Kasumi-1 (cell line): ENCODE data around the gene PDE6B.
"Not testable (repeated sequence)": the region's sequence is repeated elsewhere in the genome, so short reads cannot be mapped to it uniquely, and the experiment has no call there.

ENCODE experiments used
- DNase-seq, 2 experiments: peaks; one replicate each; lab custom pipeline; 2025; lab: John Stamatoyannopoulos, UW

PDE6B gene

DNA sequence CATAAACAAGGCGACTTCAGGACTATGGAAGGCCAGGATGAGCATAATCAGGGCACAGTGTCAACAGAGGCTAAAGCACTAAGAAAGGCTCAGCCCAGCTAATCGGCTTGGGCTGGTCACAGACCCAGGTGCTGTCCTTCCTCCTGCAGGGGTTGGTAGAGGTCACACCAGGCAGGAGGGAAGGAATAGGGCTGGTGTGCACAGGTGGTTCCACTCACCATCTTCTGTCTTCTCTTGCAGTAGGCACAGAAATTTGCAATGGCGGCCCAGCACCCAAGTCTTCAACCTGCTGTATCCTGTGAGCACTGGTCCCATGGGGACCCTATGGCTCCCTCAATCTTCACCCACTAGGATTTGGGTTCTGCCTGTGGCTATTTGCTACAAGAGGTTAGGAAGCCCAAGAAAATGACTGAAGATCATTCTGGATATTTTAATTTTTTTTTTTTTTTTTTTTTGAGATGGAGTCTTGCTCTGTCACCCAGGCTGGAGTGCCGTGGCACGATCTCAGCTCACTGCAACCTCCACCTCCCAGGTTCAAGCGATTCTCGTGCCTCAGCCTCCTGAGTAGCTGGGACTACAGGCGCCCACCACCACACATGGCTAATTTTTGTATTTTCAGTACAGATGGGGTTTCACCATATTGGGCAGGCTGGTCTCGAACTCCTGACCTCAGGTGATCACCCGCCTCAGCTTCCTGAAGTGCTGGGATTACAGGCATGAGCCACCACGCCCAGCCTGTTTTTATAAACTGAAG is 44.6 kb downstream of the PDE6B start:
- DNase-seq: not testable (repeated sequence)

DNA sequence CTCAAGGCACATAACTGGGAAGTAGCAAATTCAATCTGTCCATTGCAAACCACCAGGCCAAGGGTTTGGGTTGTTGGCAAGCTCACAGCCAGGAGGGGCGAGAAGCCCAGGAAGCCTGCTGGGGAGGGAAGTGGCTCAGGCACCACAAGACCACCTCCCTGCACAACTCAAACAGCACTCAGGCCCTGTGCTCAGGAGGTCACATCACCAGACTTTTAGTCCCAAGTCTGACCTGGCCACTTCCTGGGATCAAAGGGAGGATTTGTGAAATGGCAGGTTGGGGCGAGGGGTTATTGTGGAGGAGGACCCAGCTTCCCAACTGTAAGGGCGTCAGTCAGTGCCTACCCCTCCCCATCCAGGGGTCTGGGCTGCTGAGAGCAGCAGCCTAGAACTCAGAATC is 46.4 kb downstream of the PDE6B start:
- DNase-seq: no peak

DNA sequence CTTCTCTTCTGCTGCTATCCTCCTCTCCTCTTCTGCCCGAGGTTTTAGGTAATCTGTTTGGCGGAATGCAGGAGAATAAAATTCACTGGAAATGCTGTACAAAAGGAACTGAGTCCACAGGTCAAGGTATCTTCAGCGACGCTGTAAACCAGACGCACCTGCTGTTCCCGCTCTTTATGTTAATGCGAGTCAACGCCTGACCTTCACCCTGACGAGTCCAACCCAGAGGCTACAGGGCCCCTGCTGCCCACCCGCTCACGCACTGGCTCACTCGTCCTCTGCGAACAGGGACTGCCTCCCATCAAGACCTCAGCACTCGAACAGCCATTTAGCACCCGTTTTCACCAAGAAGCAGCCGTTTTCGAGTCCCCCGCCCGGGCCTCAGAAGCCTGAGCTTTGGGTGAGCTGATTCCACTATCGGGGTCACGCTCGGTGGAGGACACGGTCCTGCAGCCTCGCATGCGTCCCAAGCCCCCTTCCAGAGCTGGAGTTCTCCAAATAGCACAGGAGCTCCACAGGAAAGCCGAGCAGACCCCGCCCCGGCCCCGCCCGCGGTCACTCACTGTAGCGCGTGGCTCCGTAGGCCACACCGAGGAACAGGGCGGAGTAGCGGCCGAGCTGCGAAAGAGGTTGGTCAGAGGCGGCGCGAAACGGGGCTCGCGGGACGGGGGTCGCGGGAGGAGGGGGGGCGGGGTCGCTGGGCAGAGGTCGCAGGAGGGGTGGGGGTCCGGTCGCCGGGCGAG is 48.1 kb downstream of the PDE6B start:
- DNase-seq: no peak

DNA sequence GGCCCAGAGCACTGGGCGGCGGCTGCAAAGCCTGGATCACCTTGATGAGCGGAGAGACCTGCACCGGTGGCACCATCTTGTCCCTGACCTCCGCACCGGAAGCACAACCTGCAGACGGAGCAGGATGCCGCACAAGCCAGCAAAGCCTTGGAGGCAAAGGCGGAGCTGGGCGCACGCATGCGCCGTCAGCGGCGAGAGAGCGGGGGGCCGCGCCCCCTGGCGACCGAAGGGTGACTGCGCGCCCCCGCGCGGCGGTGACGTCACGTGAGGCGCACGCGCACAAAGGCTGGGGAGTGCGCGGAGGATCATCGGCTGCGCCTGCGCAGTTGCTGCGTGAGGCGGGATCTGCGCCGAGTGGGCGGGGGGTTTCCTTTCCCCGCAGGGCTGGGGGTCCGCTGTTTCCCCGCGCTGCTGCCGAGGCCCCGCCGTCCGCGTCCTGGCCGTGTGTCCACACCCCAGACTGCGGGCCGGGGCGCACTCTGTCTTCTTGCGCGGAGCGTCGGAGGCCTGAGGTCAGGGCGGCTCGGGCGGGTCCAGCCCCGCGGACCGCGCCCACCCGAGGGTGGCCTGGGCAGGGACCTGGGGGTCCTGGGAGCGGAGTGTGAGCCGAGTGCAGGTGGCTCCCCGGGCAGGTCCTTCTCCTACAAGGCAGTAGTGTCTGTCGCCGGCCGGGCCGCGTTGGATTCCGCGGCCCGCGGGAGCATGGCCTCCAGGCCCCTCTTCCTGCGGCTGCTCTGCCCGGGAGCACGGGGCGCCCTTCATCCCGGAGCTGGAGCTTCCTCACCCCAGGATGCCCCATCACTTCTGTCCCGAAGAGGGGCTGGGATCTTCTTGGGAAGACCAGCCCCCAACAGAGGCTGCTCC is 49.0 kb downstream of the PDE6B start, which contains the start of the genes ATP5ME and MYL5:
Gene ATP5ME (minus strand): TSS at position 105 of the 864 bp plus-strand sequence. CDS start 29 bp downstream, at position 76.
Gene MYL5 (plus strand): TSS at position 371 of the 864 bp plus-strand sequence. CDS start 3,485 bp downstream, outside the sequence.
- peak; percentile 86 to 88 for DNase-seq

DNA sequence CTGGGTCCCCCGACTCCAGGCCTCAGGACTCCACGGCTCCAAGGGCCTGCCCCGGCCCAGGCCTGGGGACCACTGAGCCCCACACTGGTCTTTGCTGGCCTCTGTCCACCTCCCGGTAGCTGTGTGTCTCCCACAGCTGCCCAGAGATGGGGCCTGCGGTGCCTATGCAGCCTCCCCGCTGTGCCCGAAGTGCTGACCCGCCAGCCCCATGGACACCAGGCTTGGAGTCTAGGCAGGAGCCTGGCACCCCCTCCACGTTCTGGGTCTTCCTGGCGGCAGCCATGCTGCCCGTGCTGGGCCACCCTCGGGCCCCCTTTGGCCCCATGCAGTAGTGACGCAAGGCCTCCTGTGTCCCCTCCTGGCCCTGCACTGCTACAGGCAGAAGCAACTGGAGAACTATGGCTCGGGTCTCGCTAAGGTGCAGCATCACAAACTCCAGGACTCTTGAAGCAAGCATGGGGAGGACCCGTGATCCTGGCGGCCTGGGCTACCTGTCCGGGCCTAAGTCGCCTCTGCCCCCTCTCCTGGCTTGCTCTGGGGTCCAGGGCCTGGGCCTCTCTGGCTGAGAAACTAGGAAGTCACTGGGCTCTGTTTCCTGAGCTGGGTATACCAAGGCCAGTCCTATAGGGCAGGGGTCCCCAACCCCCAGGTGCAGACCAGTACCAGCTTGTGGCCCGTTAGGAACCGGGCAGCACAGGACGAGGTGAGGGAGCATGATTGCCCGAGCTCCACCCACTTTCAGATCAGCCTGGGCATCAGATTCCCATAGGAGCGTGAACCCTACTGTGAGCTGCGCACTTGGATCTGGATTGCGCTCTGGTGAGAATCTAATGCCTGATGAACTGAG is 49.9 kb downstream of the PDE6B start:
- no peak for DNase-seq

DNA sequence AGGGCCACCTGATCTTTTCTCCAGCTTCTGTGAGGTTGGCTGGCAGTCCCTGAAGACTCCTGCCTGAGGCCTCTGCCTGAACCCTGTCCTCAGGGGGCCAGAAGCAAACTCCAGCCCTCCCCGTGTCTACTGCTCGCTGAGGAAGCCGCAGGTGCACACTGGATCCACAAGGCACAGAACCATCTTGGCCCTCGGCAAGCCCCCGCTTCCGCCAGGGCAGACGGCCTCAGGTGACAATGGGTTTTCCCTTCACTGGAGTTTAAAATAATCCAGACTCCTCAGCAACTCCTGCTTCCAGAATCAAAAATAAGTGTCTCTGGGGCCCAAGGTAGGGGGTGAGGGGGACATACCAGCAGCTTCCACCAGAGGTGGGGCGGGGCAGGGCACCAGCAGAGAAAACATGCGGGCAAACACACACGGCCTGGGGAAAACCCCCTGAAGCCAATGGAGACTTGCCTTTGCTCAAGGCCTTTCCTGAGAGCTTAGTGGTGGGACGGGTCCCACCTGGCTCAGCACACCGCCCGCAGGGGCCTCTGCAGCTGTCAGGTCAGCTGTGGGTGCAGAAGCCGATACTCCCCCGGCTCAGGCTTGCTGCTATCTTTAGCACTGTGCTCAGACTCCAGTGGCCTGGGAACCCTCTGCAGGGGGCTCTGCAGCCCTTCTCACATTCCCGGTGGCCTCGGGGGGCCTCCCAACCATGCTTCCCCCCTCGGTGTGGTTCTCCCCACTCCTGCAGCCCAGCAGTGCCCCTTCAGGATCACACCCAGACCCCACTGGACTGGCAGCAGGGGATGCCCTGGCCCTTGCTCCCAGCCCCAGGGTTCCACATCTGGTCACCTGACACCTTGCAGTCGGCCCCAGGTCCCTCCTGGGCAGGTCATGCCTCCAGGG is 50.9 kb downstream of the PDE6B start:
- no peak for DNase-seq

DNA sequence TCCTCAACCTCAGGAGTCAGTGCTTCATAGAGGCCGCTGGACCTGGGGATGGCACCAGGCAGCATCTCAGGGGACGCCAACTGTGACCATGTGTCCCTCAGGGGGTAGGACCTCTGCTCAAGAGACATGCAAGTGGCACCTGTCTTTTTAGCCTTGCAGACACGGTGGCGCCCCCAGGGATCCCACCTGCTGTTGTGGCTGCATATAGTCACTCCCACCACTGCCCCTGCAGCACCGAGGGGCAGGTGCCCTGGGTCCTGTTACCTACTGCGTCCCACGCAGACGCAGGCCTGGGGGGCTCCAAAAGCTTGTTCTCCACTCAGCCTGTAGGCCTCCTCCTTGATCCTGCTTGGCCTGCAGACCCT is 51.5 kb downstream of the PDE6B start:
- no peak for DNase-seq

DNA sequence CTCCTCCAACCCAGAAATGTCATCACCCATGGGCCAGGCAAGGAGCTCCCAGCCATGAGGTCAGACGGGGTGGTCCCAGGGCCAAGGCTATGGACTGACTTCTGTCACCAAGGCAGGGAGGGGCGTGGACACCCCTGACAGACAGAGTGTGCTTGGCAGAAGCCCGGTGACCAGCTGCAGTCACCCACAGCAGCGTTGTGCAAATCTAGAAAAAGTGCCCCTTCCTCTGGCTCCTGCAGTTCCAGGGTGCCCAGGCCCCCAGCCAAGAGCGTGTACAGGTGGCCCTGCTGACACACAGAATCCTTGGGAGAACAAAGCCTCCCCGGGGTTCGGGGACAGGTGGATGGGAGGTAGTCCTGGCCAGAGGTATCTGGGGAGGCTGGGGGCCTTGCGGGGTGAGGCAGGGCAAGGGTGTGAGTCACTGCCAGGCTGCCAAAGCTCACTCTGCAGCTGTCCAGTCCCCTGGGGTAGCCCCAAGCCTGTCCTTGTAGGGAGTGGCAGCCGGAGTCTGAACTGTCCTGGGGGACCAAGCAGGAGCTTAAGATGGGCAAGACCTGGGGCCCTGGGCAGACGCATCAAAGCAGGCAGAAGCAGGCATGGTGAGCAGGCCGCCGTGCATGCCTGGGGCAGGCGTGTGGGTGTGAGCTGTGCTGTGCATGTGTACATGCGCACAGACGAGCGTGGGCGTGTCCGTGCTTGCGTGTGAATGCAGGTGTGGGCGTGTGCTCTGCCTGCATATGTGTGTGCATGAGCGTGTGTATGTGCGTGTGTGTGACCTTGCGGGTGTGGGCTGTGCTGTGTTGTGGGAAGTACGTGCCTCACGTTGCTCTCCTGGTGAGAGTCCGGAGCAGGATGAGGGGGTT is 52.3 kb downstream of the PDE6B start:
- no peak for DNase-seq

DNA sequence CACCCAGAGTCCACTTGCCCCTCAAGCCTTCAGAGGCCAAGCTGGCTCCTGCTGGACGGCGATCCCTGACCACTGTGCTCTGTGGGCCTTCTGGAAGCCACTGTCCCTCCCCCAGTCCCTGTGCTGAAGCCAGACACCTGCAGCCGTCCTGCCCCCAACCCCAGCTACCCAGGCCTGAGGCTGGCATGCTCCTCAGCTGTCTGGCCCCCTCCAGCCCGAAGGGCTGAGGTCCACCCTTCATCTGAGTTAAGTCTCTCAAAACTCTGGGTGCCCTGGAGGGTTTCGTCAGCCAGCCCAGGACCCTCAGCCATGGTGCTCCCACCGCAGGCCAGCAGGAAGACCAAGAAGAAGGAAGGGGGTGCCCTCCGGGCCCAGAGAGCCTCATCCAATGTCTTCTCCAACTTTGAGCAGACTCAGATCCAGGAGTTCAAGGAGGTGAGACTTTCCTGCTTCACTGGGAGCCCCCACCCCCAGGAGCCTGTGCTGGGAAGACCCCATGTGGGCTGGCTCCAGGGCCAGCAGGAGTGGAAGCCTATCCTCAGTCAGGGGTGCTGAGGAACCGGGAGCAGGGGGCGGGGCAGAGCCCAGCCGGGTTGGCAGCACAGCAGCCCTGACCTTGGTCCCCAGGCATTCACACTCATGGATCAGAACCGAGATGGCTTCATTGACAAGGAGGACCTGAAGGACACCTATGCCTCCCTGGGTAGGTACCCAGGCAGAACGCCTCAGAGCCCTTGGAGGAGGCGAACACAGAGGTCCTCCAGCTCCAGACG is 53.1 kb downstream of the PDE6B start:
- no peak for DNase-seq

DNA sequence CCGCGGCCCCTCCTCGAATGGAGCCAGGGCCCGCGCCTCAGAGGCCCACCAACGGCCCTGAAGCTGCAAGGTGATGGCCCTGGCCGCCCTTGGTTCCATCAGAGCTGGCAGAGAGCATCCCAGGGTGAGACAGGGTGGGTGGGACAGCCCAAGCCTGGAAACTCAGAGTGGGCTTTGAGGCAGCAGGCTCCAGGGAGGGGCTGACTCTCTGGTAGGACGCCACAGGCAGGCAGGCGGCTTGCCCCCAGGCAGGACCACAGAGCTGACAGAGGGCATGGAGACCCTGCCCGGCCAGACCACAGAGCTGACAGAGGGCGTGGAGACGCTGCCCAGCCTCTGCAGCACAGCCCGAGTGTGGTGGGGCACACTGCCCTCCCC is 53.7 kb downstream of the PDE6B start:
- DNase-seq: no peak

DNA sequence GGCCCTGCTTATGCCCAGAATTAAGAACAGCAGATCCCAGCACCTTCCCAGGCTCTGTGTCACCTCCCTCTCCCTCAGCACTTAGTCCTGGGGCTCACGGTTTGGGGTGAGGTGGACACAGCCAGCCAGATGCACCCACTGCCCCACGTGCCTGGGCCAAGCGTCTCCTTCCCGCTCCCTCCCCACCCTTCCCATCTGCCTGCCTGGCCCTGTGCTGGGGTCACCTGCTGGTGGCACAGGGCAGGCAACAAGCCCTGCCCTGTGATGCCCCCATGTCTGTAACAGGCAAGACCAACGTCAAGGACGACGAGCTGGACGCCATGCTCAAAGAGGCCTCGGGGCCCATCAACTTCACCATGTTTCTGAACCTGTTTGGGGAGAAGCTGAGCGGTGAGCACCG is 54.3 kb downstream of the PDE6B start:
- DNase-seq: no peak

DNA sequence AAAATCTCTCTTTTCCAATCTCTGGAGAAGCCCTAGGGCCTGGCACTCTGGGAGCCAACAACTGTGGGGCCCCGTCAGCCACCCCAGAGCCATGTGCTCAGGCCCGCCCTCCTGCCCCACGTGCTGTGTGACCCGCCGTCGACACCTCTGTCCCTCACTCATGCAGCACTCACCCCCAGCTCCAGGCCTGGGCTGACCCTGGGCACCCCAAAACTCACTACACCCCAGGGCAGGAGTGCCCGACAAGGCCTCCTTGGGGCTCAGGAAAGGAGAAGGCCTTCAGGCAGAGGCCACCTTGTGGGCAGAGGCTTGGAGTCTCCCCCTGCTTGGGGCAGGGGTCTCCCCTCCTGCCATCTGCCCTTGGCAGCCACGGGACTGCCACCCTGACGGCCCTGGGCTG is 54.7 kb downstream of the PDE6B start:
- DNase-seq: no peak

DNA sequence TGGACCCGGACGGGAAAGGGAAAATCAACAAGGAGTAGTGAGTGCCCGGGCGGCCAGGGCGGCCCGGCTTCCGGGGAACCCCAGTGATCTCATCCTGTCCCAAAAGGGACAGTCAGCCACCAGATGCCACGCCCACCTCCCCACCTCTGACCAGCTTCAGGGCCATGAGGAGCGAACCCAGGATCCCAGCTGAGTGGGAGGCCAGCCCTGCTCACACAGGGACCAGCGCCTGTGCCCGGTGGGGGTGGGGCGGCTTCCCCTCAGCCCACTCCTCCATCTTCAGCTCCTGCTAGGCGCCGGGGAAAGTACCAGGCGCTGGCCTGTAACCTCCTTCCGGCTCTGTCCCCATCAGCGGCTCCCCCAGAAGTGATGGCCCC is 55.2 kb downstream of the PDE6B start:
- DNase-seq: no peak

DNA sequence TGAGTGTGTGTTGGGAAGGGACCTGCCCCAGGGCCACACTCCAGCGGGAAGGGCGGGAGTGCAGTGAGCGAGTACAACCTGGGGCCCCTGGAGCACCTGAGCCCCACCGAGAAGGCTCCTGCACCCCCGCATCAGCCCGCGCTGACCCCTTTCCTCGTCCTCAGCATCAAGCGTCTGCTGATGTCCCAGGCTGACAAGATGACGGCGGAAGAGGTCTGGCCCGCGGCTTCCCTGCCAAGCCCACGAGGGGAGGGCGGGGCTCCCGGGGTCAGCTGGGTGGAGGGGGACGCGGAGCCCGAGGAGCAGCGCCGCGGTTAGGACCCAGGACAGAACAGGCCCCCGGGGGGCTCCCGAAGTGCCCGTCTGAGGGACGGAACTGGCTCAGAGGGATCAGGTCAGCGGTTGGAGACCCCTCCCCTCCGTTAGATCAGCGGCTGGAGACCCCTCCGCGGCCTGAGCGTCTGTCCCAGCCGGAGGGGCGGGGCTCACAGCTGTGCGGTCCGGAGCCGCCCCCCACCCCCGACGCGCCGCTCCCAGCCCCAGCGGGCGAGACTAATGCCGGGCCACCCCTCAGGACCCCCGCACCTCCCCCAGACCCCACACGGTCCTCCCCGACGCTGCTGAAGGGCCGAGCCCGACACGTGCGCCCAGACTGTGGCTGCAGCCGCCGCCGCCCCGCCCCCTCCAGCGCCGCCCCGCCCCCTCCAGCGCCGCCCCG is 55.7 kb downstream of the PDE6B start:
- DNase-seq: peak; percentile 28 to 37

DNA sequence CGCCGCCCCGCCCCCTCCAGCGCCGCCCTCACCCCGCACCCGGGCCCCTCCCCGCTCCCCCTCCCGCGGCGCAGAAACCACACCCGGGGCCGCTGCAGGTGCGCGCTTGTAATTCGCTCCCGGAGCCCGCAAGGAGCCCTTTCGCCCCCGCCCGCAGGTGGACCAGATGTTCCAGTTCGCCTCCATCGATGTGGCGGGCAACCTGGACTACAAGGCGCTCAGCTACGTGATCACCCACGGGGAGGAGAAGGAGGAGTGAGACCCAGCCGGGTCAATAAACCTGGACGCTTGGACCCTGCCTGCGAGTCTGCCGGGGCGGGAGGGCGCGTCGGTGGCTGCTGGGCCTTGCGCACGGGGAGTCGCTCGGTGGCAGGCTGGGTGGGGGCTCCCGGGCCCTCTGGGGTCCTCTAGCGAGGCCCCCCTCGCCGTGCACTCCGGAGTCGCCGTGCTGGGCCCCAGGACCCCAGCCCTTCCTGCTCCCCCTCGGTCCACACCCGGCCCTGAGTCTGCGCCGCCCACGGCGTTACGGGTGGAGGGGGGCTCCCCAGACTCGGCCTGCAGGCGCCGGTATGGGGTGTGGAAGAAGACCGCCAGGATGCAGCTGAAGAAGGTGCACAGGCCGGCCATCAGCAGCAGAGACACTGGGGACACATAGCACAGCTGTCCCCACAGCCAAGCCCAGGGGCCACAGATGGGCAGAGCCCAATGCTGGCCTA is 56.5 kb downstream of the PDE6B start:
- no peak for DNase-seq

DNA sequence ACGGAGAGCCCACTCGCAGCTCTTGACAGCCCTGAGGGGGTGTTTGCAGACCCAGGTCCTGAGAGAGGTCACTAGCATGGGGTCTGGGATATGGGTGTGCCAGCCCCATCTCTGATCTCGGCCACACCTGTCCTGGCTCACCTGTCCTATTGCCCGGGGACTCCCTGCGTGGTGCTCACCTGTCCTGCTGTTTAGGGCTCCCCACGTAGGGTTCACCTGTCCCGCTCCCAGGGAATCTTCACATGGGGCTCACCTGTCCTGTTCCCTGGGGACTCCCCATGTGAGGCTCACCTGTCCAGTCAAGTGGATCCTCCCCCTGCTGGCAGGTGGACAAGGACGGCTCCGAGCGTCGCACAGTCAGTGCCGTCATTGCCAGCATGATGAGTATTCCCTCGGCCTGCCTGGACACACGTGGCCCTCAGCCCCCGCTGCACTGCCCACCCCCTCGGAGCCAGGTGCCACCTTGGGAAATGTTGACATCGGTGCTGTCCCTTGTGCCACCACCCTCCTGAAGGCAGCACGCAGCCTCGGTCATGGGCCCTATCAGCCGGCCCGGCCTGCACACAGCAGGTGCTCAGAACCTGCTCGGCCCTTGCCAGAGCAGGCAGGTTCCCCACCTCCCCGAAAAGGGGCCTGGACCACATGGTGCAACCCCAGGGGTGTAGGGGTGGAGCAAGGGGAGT is 57.3 kb downstream of the PDE6B start:
- DNase-seq: no peak
